Measurements from ENCODE around the gene SPATA32. TPM values are rescaled to one million over a fixed set of nuclear protein-coding genes. Genes with fewer than 3 reads are reported as not detected.

The SPATA32 gene
- total RNA-seq, 1 donor from 2014 or later, result not detected

GRCh38 chr17:45237686-45238085 lies 24.2 kb downstream of the SPATA32 start:
- no peak overlapping the region for H3K4me3 ChIP-seq (ENCODE audit: low read depth, low read length)
- DNase-seq (ENCODE audit: low read depth), result no peak
- no peak for TF ChIP-seq CTCF (conservative IDR thresholded peaks at IDR 0.05; ENCODE audit: low read depth, low read length)

- DNase-seq (ENCODE audit: low read depth), result no peak
- H3K4me3 ChIP-seq (ENCODE audit: low read depth, low read length), result no peak overlapping the region
- TF ChIP-seq CTCF (conservative IDR thresholded peaks at IDR 0.05; ENCODE audit: low read depth, low read length), result no peak
Observed at GRCh38 chr17:45236282-45236606, 25.6 kb downstream of the SPATA32 start.

- TF ChIP-seq CTCF (conservative IDR thresholded peaks at IDR 0.05; ENCODE audit: low read depth, low read length), result peak; percentile 89
- no peak overlapping the region for H3K4me3 ChIP-seq (ENCODE audit: low read depth, low read length)
Observed at GRCh38 chr17:45235416-45236281, 26.2 kb downstream of the SPATA32 start.

GRCh38 chr17:45234641-45235415 lies 27.1 kb downstream of the SPATA32 start:
- peak; percentile 47 for TF ChIP-seq CTCF (conservative IDR thresholded peaks at IDR 0.05; ENCODE audit: low read depth, low read length)
- no peak for DNase-seq (ENCODE audit: low read depth)
- H3K4me3 ChIP-seq (ENCODE audit: low read depth, low read length), result no peak overlapping the region

More at GRCh38 chr17:45235416-45236281, 26.2 kb downstream of the SPATA32 start:
- no peak for DNase-seq (ENCODE audit: low read depth)

GRCh38 chr17:45233423-45233924 lies 28.4 kb downstream of the SPATA32 start:
- no peak for TF ChIP-seq CTCF (conservative IDR thresholded peaks at IDR 0.05; ENCODE audit: low read depth, low read length)
- no peak overlapping the region for H3K4me3 ChIP-seq (ENCODE audit: low read depth, low read length)
- DNase-seq (ENCODE audit: low read depth), result no peak

GRCh38 chr17:45232514-45233422 lies 29.1 kb downstream of the SPATA32 start:
- H3K4me3 ChIP-seq (ENCODE audit: low read depth, low read length), result no peak overlapping the region
- no peak for DNase-seq (ENCODE audit: low read depth)
- no peak for TF ChIP-seq CTCF (conservative IDR thresholded peaks at IDR 0.05; ENCODE audit: low read depth, low read length)
